ENCODE results near the gene TTC36.
"Not testable (repeated sequence)": the region's sequence is repeated elsewhere in the genome, so short reads cannot be mapped to it uniquely, and the experiment has no call there.

The TTC36 gene

GRCh38 chr11:118572061-118572980, 45.0 kb downstream of the TTC36 start, which contains the start of gene ARCN1:
ARCN1 (plus strand) TSS chr11:118572409; CDS start chr11:118572548, 139 bp downstream.
- Histone ChIP-seq H3K36me3 (ENCODE audit: low read depth) (peaks cover 33% of the 10 kb centered on the region), H3K27me3 (ENCODE audit: insufficient read depth, poor library complexity, severe bottlenecking) (no peaks in the 10 kb centered on the region), H3K9me3 (ENCODE audit: severe bottlenecking) (no peaks in the 10 kb centered on the region), H3K4me1 (ENCODE audit: insufficient read depth, poor library complexity, severe bottlenecking) (peaks cover 12% of the 10 kb centered on the region), H3K27ac (ENCODE audit: poor library complexity, severe bottlenecking) (peak within 1 kb of the TSS; percentile 73), H3K4me3 (ENCODE audit: severe bottlenecking) (peak within 1 kb of the TSS; percentile 99)
- peak; percentile 73 for DNase-seq (ENCODE audit: low spot score)
- TF ChIP-seq CTCF (IDR thresholded peaks at IDR 0.05; ENCODE audit: poor library complexity, severe bottlenecking) = no peak
- peak; percentile 66 for ATAC-seq (ENCODE audit: low read depth)

DNA sequence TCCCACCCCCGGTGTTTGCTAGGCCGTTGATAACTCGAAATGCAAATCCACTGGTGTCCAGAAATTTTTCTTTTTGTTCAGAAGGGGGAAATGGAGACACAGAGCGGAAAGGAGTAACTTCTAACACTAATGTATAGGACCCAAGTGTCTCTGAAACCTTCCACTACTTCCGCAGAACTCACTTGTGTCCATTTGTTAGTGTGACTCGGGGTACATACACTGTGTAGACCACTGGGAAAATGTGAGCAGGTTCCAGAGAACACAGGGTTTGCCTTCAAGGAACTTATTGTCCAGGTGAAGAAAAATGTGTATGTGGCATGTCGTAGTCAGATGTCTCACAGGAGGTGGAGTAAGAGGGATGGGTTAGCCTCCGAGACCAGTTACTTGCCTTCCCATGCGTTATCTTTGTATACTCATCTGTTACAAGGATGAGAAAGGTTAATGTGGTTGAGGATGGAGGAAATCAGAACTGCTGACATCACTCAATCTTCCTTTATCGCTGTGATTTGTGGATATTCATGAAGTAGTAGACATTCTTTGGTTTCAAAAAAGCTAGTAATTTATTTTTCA, 45.8 kb downstream of the TTC36 start:
- Histone ChIP-seq H3K9me3 (ENCODE audit: severe bottlenecking) (no peaks in the 10 kb centered on the region), H3K4me3 (ENCODE audit: severe bottlenecking) (peak overlapping the region; percentile 99), H3K27ac (ENCODE audit: poor library complexity, severe bottlenecking) (peak overlapping the region; percentile 73), H3K27me3 (ENCODE audit: insufficient read depth, poor library complexity, severe bottlenecking) (no peaks in the 10 kb centered on the region), H3K36me3 (ENCODE audit: low read depth) (peaks cover 39% of the 10 kb centered on the region), H3K4me1 (ENCODE audit: insufficient read depth, poor library complexity, severe bottlenecking) (peaks cover 16% of the 10 kb centered on the region)
- ATAC-seq (ENCODE audit: low read depth) = peak; percentile 63
- TF ChIP-seq CTCF (IDR thresholded peaks at IDR 0.05; ENCODE audit: poor library complexity, severe bottlenecking) = no peak
- no peak for DNase-seq (ENCODE audit: low spot score)

DNA sequence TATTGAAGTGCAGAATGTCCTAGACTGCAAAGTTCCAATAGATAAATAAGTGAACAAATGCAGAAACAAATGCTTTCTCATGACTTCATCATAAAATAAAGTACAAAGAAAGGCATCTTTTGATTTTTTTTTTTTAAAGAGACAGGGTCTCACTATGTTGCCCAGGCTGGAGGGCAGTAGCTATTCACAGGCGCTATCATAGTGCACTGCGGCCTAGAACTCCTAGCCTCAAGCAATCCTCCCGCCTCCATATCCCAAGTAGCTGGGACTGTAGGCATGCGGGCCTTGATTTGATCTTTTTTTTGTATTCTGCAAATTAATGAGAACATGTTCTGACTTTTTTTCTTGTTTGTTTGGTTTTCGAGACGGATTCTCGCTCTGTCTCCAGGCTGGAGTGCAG, 47.4 kb downstream of the TTC36 start:
- no peak overlapping the region for H3K4me3 ChIP-seq (ENCODE audit: severe bottlenecking)
- no peaks in the 10 kb centered on the region for H3K27me3 ChIP-seq (ENCODE audit: insufficient read depth, poor library complexity, severe bottlenecking)
- DNase-seq (ENCODE audit: low spot score) = no peak
- no peak for ATAC-seq (ENCODE audit: low read depth)
- peaks cover 45% of the 10 kb centered on the region for H3K36me3 ChIP-seq (ENCODE audit: low read depth)
- no peaks in the 10 kb centered on the region for H3K9me3 ChIP-seq (ENCODE audit: severe bottlenecking)
- H3K27ac ChIP-seq (ENCODE audit: poor library complexity, severe bottlenecking) = no peak overlapping the region
- TF ChIP-seq CTCF (IDR thresholded peaks at IDR 0.05; ENCODE audit: poor library complexity, severe bottlenecking) = no peak
- H3K4me1 ChIP-seq (ENCODE audit: insufficient read depth, poor library complexity, severe bottlenecking) = peaks cover 19% of the 10 kb centered on the region

DNA sequence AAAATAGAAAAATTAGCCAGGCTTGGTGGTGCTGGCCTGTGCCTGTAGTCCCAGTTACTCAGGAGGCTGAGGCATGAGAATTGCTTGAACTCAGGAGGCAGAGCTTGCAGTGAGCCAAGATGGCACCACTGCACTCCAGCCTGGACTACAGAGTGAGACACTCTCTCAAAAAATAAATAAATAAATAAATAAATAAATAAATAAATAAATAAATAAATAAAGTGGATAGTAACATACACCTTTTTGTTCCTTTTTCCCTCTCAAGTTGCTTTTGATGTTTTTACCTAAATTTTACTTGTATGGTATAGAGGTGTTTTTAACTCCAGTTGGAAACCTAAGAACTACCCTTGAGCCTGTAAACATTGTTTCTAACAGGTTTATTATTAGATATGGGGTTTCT, 50.7 kb downstream of the TTC36 start:
- ATAC-seq (ENCODE audit: low read depth); H3K4me3 ChIP-seq (ENCODE audit: severe bottlenecking); H3K27ac ChIP-seq (ENCODE audit: poor library complexity, severe bottlenecking); H3K9me3 ChIP-seq (ENCODE audit: severe bottlenecking); H3K27me3 ChIP-seq (ENCODE audit: insufficient read depth, poor library complexity, severe bottlenecking); DNase-seq (ENCODE audit: low spot score): not testable (repeated sequence)
- Histone ChIP-seq H3K4me1 (ENCODE audit: insufficient read depth, poor library complexity, severe bottlenecking) (peaks cover 22% of the 10 kb centered on the region), H3K36me3 (ENCODE audit: low read depth) (peaks cover 79% of the 10 kb centered on the region)
